SK-MEL-5 (cell line): ENCODE data around the gene UBE2F. TPM values are rescaled to one million over a fixed set of nuclear protein-coding genes. Genes with fewer than 3 reads are reported as not detected.
A peak's percentile ranks its signal among the peaks of the same experiment; 100 is the strongest.
"Not testable (repeated sequence)": the region's sequence is repeated elsewhere in the genome, so short reads cannot be mapped to it uniquely, and the experiment has no call there.

Experiments used
- DNase-seq: peaks from one replicate; pipeline ENCODE4 v3.0.0-alpha.2; 2016; ENCODE audit warnings: low read depth, low spot score
- in situ Hi-C: cut with HindIII; loops from 2 replicates; pipeline ENCODE4 v1.10.0; 2016; ENCODE audit warnings: low sequenced_read_pairs, high pct_unique_total_duplicates, low pct_unique_long_range_greater_than_20kb
- total RNA-seq: library from RNA; depleted of rRNA; stranded (reverse); fragments of >200 nt; shearing (Covaris generic); gene quantifications from 2 replicates; pipeline ENCODE4 v1.2.3, GENCODE V29; 2014

UBE2F gene
- total RNA-seq, 1 experiment from 2014 or later: 216 TPM

- in situ Hi-C loops, DNase-seq: not testable (repeated sequence)
Observed at GRCh38 chr2:238057696-238058575, 91.1 kb downstream of the UBE2F start.

DNA sequence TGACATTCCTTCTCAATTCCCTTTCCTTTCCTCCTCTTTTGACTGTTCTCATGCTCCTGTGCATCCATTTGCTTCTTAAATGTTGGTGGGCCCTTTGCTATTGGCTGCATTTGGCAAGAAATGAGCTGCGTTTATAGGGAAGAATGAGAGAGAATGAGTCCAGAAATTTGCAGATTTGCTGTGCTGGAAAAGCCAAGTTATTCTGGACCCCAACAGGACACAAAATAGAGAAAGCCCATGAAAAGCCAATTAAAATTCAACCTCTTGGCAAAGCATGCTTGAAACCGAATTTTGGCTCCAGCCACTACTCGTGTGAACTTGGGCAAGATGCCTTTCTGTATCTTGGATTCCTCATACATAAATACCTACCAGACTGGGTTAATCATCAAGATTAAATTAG lies 92.7 kb downstream of the UBE2F start:
- in situ Hi-C loops: no loop called here
- no peak for DNase-seq

DNA sequence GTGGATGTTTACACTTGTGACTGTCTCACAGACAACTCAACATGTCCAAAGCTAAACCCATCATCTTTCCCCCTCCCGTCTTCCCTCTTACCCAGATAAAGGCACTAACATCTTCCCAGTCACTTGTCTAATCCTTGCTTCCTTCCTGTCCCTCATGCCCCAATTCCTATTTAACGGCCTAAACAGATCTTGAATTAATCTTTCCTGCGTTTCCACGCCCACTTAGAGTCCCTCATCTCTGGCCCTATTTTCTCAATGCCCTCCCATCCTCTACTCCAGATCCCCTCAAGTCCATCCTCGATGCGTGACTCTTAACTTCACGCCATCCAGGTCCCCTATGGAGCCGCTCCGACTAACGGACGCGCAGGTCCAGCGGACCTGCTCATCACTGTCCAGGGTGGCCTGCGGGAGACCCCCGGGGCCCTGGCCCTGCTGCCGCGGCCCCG lies 93.3 kb downstream of the UBE2F start:
- in situ Hi-C loops: no loop called here
- peak; percentile 20 for DNase-seq

DNA sequence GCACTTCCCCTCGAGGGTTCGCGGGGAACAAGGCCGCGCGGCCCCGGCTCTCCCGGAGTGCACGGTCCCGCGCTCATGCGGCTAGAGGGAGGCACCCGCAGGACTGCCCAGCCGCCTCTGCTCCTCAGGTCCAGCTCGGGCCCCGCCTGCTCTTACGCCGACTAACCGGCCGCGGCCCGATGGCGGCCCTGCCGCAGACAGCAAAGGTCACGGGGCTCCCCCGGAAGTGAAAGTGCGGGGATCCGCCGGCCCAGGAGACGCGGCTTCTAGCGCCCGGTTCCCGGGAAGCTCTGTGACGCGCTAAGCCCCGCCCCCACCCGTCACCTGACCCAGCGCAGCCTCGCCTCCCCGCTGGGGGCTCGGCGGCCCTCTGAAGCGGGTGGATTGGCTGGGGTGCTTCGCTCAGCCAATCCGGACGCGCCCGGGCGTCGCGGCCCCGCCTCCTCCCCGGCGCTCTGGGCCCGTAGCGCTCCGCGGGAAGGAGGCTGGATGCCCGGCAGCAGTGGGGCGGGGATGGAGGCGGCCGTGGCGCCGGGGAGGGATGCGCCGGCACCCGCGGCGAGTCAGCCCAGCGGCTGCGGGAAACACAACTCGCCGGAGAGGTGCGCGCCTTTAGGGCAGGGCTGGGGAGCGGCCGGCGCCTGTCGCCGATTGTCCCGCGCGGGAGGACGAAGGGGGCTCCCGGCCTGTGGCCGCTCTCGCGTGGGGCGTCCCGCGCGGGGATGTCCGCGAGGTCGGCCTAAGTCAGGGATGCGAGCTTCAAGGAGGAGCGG lies 93.9 kb downstream of the UBE2F start, which contains the start of gene SCLY:
TSS of gene SCLY (plus strand) at position 460 of the 773 bp plus-strand sequence. CDS start at position 514, 54 bp downstream.
- DNase-seq: peak; percentile 95
- in situ Hi-C loops: no loop called here

GRCh38 chr2:238061315-238062202 lies 94.7 kb downstream of the UBE2F start:
- in situ Hi-C loops: no loop called here
- peak; percentile 53 for DNase-seq

- DNase-seq: no peak
- in situ Hi-C loops: no loop called here
Observed at GRCh38 chr2:238063414-238064189, 96.8 kb downstream of the UBE2F start.

GRCh38 chr2:238064376-238064775 lies 97.6 kb downstream of the UBE2F start:
- no peak for DNase-seq
- in situ Hi-C loops: no loop called here

- in situ Hi-C loops: no loop called here
- no peak for DNase-seq
Observed at GRCh38 chr2:238065071-238065846, 98.4 kb downstream of the UBE2F start.

DNA sequence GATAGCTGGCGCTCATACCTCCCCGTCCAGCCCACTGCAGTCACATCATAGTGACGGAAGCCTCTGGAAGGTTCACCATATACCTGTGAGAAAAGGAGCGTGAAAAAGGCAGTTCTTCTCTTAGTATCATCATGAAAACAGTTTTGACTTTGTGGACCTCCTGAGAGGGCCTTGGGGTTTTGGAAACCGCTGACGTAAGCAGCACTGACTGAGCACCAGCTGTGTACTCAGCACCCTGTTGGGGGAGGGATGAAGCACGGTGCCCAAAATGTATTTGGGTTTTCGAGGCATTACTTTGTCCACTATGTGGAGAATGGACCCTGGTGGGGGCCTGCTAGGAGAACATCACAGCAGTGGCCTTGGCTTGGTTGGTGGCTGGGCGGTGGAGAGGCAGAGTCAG lies 99.4 kb downstream of the UBE2F start:
- in situ Hi-C loops: no loop called here
- DNase-seq: no peak

DNA sequence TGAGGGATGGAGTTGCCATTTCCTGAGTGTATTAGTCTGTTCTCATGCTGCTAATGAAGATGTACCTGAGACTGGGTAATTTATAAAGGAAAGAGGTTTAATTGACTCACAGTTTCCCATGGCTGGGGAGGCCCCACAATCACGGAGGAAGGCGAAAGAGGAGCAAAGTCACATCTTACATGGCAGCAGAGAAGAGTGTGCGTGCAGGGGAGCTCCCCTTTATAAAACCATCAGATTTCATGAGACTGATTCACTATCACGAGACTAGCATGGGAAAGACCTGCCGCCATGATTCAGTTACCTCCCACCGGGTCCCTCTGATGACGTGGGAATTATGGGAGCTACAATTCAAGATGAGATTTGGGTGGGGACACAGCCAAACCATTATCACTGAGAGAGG lies 99.9 kb downstream of the UBE2F start:
- DNase-seq, in situ Hi-C loops: not testable (repeated sequence)

DNA sequence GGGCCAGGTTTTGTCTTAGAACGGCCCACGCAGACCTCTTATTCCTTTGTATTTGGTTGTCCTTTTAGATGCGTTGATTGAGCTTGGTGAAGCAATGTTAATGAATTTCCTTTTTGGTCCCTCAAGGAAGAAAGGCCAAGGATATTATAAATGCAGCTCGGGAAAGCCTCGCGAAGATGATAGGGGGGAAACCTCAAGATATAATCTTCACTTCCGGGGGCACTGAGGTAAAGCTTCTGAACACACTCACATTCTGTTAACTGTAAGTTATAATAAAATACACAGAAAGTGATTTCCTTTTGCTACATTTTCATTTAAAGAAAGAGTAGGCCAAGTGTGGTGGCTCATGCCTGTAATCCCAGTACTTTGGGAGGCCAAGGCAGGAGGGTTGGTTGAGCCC lies 101.1 kb downstream of the UBE2F start:
- in situ Hi-C loops: no loop called here
- no peak for DNase-seq

DNA sequence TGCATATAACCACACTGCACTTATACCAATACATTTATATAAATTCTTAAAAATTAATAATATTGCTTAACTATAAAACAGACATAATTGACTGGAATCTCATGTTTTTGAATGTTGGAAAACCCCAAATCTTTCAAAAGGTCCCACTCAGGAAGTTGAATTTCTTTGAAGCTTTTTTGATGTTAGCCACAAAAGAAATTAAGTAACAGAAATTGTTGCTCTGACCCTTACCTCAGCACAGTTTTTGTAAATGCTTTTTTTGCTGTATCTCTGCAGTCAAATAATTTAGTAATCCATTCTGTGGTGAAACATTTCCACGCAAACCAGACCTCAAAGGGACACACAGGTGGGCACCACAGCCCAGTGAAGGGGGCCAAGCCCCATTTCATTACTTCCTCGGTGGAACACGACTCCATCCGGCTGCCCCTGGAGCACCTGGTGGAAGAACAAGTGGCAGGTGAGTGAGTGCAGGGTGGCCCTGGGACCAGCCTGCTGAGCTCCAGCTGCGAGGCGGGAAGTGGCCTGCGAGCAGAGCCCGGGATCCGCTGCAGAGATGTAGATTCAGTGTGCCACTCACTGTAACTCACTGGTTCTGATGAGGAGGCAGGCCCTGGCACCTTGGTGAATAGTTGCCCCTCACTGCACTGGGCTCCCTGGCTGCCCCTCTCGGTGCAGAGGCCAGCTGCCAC lies 102.4 kb downstream of the UBE2F start:
- in situ Hi-C loops: no loop called here
- DNase-seq: no peak

- DNase-seq: no peak
- in situ Hi-C loops: no loop called here
Observed at GRCh38 chr2:238069877-238070276, 103.1 kb downstream of the UBE2F start.

DNA sequence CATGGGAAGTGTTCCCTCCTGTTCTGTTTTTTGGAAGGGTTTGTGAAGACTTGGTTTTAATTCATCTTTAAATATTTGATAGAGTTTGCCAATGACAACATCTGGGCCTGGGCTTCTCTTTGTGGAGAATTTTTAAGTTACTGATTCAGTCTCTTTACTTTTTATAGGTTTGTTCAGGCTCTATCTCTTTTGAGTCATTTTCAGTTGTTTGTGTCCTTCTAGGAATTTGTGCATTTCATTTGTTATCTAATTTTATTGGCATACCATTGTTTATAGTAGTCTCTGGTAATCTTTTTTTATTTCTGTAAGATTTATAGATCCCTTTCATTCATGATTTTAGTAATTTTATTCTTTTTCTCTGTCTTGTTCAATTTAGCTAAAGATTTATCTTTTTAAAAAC lies 108.6 kb downstream of the UBE2F start:
- in situ Hi-C loops: no loop called here
- DNase-seq: no peak

- in situ Hi-C loops: no loop called here
- no peak for DNase-seq
Observed at GRCh38 chr2:238077292-238077691, 110.5 kb downstream of the UBE2F start.

DNA sequence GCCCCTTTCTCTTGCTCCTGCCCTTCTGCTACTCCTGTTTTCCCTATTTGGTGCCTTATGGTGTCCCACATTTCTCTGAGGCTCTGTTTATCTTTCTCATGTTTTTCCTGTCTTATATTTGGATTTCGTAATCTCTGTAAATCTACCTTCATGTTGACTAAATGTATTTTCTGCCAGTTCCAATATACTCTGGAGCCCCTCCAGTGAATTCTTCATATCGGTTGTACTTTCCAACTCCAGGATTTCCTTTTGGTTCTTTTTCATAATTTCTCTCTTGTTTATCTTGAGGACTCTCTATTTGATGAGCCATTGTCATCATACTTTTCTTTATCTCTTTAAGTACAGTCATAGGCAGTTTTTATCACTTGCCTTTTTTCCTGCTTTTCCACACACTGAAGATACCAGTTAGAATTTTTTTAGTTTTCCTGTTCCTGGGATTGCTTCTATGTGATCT lies 113.1 kb downstream of the UBE2F start:
- in situ Hi-C loops: no loop called here
- DNase-seq: no peak
